ENCODE measurements around the gene UVRAG. TPM values are rescaled to one million over a fixed set of nuclear protein-coding genes. Genes with fewer than 3 reads are reported as not detected.

The UVRAG gene
- total RNA-seq, 1 donor from 2014 or later = 24.7 TPM

DNA sequence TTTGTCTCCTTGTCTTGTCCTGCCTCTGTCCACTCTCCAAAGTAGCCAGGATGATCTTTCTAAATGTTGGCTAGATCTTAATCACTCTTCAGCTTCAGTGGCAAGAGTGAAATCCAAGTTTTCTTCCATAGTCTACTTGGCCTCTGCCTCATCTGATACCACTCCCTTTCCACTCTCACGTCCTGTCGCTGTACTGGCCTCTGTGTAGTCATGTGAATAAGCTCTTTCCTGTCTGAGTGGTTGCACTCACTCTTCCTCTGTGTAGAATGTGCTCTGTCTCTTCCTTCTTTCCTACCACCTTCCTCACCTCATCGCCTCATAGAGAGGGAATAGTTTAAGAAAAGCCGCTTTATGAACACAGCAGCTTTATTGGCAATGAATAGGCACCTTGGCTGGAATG, 304.8 kb downstream of the UVRAG start:
- no peak for DNase-seq

GRCh38 chr11:76120513-76121101, 305.6 kb downstream of the UVRAG start:
- peak; percentile 61 for DNase-seq

DNA sequence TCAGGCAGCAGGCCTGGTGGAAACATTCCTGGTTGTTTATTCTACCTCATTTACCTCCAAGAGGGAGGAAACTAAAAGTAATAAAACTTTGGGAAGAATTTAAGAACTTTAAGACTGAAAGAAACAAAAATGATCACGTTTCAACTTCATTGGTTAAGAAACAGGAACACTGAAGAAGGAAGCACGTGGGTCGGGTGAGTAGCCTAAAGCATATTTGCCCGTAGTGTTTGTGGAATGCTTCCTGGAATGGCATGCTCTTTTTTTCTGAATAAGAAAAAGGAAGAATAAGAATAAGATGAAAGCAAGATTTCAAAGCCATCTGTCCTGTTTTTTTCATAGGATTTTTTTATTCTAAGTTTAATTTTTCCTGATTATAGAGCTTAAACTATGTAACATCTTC, 308.2 kb downstream of the UVRAG start:
- DNase-seq = no peak

- DNase-seq = no peak
These were observed 310.1 kb downstream of the UVRAG start for GRCh38 chr11:76124905-76125770.

DNA sequence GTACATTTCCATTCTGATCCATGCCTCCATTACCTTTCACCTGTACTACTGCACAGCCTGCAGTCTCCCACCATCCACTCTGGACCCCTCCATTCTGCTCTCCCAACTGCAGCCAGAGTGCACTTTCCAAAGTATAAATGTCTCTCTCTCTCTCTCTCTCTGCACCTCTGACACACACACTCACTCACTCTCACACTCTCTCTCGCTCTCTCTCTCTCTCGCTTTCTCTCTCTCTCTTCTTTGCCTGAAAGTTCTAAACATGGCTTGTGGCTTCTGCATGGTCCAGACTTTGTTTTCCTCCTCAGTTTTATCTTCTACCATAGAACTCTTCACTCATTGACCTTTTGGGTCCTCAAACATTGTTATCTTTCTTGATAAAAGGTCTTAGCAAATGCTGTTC, 314.7 kb downstream of the UVRAG start:
- no peak for DNase-seq

- DNase-seq = no peak
These were observed 316.1 kb downstream of the UVRAG start for GRCh38 chr11:76131142-76131541.

DNA sequence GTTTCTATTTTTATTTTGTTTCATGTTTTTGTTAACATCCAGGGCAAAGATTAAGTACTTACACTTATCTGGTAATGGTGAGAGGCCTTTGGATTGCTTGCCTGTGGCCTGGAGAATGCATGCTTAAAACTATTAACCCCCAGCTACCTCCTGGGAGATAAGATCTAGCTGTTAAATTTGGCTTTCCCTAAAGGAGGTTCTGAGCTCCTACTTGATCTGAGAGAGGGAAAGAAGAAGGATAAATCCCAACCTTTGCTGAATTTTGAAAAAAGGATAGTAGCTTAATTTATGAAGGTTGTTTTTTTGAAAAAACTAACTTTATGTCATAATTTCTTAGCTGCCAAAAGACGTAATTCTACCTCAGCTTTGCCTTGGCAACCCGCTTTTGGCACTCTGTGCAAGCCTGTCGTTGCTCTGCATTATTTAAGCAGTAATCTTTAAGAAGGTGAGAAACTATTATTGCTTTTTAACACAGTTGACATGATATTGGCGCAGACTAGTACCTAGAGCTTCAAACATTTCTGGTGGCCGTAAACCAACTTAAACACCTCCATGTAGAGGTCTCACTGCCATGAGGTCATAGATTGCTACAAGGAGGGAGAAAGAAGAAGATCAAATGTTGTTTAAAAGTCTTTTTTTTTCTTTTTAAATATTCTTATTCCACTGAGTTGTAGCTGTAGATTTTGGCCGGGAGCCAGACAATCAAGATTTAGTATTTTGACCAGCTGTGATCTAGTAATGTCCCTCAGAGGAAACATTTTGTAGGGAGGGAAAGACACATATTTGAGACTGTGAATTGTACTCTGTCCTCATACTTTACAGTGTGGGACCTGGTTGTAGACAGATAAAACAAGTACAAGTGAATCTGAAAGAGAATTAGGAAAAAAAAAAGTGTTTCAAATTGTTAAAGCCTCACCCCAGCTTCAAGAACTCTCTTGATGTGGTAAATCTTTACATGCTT, 316.9 kb downstream of the UVRAG start:
- peak; percentile 54 for DNase-seq

DNA sequence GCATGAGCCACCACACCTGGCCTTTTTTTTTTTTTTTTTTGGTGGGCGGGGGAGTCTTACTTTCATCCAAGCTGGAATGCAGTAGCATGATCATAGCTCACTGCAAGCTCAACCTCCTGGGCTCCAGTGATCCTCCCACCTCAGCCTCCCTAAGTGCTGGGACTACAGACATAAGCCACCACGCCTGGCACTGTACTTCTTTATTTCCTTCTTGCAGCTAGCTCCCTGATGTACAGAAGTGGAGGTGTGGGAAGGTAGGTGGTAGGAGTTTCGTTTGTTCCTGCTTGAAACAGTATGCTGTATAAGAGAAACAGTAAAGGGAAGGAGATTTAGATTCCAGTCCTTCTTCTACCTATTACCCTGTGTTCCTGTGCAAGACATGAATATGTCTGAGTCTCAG, 319.2 kb downstream of the UVRAG start:
- no peak for DNase-seq

GRCh38 chr11:76135491-76135890, 320.5 kb downstream of the UVRAG start:
- DNase-seq = no peak

DNA sequence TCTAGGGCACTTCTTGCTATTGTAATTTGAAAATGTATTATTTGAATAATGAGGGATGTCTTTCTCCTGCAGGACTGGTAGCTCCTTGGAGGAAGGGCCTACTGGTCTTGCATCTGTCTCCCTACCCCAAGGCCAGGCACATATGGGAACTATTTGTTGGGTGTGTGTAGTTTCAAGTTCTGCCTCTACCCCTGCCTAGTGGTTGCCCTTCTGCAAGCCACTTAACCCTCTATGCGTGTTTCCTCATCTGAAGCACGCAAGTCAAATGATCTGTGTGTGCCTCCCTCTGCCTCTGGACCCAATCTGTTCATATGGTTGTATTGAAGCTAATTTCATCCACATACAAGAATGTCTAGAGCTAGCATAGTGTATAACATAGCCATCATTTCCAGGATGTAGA, 324.3 kb downstream of the UVRAG start:
- DNase-seq = no peak

DNA sequence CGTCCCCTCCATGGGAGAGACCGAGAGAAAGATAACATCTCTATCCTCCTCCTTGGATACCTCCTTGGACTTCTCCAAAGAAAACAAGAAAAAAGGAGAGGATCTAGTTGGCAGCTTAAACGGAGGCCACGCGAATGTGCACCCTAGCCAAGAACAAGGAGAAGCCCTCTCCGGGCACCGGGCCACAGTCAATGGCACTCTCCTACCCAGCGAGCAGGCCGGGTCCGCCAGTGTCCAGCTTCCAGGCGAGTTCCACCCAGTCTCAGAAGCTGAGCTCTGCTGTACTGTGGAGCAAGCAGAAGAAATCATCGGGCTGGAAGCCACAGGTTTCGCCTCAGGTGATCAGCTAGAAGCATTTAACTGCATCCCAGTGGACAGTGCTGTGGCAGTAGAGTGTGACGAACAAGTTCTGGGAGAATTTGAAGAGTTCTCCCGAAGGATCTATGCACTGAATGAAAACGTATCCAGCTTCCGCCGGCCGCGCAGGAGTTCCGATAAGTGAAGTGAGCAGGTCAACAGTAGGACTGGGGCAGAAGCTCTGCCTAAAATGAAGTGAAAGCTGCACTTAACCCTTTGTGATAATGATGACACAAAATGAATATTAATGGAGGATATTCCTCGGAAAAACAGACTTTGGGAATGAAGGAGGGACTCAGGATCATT, 326.0 kb downstream of the UVRAG start:
- no peak for DNase-seq

DNA sequence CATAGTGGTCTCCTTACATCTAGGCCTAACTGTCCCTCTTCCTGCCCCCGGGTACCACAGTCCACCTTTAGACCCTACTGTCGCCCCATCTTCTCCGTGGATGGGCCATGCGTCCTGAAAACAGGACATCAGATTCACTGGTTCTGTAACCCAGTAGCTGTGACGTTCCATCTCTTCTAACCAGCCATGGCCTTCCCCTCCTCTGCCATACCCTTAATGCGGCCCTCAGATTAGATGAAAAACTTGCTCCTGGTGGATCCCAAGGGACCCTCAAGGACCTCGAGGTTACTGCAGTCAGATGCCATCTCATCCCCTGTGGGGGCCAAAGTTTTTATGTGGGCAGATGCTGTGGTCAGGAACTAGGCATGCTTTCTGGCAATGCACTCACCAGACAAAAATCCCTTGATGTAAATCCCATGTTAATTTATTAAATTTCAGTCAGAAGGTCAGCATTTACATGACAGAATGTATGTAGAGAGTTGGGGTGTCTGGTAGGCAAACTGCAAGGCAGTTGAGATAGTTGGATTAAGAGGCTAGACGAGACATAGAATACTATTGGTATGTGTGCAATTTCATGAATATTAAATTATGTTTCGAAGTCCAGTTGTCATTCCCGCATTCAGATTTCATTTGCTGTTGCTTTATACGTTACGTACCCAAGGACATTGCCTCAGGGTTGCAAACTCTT, 327.0 kb downstream of the UVRAG start:
- no peak for DNase-seq

- no peak for DNase-seq
These were observed 328.3 kb downstream of the UVRAG start for GRCh38 chr11:76143274-76143673.

GRCh38 chr11:76147106-76147740, 332.2 kb downstream of the UVRAG start:
- DNase-seq = no peak

DNA sequence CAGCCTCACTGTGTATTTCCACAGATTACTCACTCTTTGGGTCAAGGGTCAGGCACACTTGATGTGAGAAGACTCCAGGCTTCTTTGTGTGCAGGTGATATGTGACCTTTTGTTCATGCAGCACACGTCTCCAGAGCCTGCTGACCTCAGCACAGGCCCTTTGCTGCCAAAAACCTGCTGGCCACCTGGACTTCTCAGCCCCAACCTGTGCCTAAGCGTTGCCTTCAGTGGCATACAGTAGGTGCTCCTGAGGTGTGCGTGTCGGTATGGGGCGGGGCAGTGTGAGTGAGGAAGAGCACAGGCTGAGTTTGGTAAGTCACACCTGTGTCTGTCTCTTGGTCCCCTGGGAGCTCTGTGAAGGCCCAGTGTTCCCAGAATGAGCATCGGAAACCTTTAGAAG, 333.2 kb downstream of the UVRAG start:
- no peak for DNase-seq

- DNase-seq = no peak
These were observed 334.1 kb downstream of the UVRAG start for GRCh38 chr11:76148941-76149613.

GRCh38 chr11:76149713-76150112, 334.7 kb downstream of the UVRAG start:
- no peak for DNase-seq

GRCh38 chr11:76150141-76150540, 335.1 kb downstream of the UVRAG start:
- no peak for DNase-seq

DNA sequence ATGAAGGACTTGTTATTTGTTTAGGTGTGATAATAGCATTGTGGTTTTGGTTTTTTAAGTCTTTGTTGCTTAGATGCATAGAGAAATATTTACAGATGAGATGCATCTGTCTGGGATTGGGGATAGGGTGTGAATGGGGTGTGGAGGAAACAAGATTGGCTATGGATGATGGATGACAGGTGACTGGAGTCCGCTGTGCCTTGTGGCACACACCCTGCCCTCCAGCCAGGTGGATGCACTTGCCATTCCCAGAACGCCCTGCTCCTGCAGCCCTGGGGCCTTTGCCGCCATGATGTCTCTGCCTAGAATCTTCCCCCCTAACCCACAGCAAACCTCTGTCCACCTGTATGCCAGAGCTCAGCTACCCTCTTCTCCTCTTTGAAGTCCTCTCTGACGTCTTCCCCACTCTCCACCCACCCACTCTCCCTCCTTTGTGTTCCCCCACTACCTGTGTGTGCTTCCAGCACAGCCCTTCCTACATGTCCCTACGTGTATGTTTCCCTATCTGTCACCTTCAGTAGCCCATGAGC, 336.6 kb downstream of the UVRAG start:
- no peak for DNase-seq

DNA sequence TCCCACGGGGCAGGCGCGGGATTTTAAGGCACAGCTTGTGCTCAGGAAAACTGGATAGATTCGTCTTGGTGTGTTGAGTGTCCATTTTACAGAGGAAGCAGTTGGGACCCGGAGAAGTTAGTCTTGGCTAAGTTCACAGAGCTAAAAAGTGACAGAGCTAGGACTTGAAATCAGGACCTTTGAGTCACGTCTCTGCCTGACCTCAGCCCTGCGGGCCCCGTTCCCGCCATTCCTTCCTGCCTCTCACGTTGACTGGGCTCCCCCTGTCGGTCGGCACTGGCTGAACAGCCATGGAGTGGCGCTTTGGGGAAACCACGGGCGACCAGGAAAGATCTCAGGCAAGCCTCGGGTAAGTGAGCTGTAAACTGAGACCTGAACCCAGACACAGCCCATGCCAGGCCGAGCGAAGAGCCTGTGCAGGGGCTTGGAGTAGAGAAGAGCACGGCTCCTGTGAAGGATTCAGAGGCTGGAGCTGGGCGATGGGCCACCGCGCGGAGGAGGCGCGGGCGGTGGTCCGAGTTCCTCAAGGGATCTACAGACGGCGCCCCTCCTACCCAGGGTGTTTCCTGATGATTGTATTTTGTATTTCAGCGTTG, 337.2 kb downstream of the UVRAG start:
- DNase-seq = peak; percentile 88

All from tongue (tissue), 2 donors.